ENCODE measurements around the gene RGS19.
A peak's percentile ranks its signal among the peaks of the same experiment; 100 is the strongest.

DNA sequence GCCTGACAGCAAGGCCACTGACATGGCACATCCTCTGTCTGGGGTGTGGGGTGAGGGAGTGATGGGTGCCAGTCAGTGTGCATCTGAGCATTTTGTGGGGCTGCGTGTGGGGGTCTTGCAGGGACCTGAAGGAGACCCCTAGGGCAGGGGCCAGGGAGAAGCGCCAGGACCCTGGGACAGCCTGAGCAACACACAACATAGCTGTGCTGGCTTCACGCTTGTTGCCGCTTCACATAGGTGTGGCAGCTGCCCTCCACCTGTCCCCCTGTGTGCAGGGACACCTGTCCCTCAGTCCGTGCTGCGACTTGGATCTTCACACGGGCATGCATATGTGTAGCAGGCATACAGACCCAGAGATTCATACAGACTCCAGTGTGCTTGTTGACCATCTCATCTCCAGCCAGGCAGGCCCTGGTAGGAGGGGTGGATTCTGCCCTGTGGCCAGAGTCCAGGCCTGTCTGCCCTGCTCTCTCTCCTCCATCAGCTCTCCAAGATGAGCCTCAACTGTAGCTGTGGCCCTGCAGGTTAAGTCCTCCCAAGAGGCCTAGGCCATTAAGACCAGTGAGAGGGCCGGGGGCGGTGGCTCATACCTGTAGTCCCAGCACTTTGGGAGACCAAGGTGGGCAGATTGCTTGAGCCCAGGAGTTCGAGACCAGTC lies 31.2 kb upstream of the RGS19 start:
- TF ChIP-seq, protein P1, sequence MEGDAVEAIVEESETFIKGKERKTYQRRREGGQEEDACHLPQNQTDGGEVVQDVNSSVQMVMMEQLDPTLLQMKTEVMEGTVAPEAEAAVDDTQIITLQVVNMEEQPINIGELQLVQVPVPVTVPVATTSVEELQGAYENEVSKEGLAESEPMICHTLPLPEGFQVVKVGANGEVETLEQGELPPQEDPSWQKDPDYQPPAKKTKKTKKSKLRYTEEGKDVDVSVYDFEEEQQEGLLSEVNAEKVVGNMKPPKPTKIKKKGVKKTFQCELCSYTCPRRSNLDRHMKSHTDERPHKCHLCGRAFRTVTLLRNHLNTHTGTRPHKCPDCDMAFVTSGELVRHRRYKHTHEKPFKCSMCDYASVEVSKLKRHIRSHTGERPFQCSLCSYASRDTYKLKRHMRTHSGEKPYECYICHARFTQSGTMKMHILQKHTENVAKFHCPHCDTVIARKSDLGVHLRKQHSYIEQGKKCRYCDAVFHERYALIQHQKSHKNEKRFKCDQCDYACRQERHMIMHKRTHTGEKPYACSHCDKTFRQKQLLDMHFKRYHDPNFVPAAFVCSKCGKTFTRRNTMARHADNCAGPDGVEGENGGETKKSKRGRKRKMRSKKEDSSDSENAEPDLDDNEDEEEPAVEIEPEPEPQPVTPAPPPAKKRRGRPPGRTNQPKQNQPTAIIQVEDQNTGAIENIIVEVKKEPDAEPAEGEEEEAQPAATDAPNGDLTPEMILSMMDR (IDR thresholded peaks at IDR 0.05): no peak
- TF ChIP-seq POLR2A (IDR thresholded peaks at IDR 0.05) (peak in 1 of 2 donors; percentile 10), POLR2AphosphoS5 (IDR thresholded peaks at IDR 0.05) (no peak)

Measured in gastroesophageal sphincter (tissue), 3 donors.